Measurements from ENCODE around the gene BICC1.

- TF ChIP-seq CTCF (IDR thresholded peaks at IDR 0.05) (no peak), POLR2A (IDR thresholded peaks at IDR 0.05) (no peak)
Observed at GRCh38 chr10:58488921-58489320, 23.8 kb upstream of the BICC1 start.

Data from thyroid gland (tissue), 4 donors.